Measurements from ENCODE around the gene BPI.

DNA sequence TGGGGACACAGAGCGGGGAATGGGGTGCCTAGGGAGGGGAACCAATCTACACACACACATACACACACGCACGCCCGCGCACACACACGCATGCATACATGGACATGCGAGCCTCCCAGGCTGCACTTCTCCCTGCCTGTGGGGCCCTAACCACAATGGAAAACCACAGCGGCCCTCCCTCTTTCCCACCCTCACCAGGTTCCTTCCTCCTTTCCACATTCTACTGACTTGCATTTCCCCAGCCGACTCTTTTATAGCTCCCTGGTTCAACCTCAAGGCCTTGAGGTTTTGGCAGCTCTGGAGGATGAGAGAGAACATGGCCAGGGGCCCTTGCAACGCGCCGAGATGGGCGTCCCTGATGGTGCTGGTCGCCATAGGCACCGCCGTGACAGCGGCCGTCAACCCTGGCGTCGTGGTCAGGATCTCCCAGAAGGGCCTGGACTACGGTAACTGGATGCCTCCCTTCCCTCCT is at the start of gene BPI:
- TF ChIP-seq, protein P1, sequence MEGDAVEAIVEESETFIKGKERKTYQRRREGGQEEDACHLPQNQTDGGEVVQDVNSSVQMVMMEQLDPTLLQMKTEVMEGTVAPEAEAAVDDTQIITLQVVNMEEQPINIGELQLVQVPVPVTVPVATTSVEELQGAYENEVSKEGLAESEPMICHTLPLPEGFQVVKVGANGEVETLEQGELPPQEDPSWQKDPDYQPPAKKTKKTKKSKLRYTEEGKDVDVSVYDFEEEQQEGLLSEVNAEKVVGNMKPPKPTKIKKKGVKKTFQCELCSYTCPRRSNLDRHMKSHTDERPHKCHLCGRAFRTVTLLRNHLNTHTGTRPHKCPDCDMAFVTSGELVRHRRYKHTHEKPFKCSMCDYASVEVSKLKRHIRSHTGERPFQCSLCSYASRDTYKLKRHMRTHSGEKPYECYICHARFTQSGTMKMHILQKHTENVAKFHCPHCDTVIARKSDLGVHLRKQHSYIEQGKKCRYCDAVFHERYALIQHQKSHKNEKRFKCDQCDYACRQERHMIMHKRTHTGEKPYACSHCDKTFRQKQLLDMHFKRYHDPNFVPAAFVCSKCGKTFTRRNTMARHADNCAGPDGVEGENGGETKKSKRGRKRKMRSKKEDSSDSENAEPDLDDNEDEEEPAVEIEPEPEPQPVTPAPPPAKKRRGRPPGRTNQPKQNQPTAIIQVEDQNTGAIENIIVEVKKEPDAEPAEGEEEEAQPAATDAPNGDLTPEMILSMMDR (IDR thresholded peaks at IDR 0.05), result no peak
- TF ChIP-seq EZH2 (IDR thresholded peaks at IDR 0.05; ENCODE audit: borderline replicate concordance, insufficient read depth, low read depth, low read length, poor library complexity, severe bottlenecking), result no peak

Data from B cell (primary cell).